CD4-positive, alpha-beta memory T cell (primary cell): ENCODE results near the gene DTWD2. TPM values are rescaled to one million over a fixed set of nuclear protein-coding genes. Genes with fewer than 3 reads are reported as not detected.
"Not testable (repeated sequence)": the region's sequence is repeated elsewhere in the genome, so short reads cannot be mapped to it uniquely, and the experiment has no call there.

Experiments
- CTCF ChIA-PET: fragments of 350-600 bp; sonication (Branson Sonifier 250); formaldehyde crosslinking; loops from one replicate; lab custom pipeline; 2021; ENCODE audit warnings: inconsistent platforms; ENCODE audit not compliant: partially characterized antibody; lab: Charles Lee
- POLR2A ChIA-PET: fragments of 350-600 bp; sonication (Branson Sonifier 250); formaldehyde crosslinking; loops from one replicate; lab custom pipeline; 2021; ENCODE audit not compliant: partially characterized antibody; lab: Charles Lee
- DNase-seq, 5 donors: peaks; one replicate each; pipeline versions ENCODE4 v3.0.0 to v3.0.0-alpha.2; 2020 to 2022; ENCODE audit warnings: mixed read lengths in 1 of 5
- H3K27ac ChIP-seq: one replicate; pipeline ENCODE4 v1.7.0; 2013; ENCODE audit warnings: low read depth, low read length
- H3K27me3 ChIP-seq: 2 replicates; pipeline ENCODE4 v1.7.0; 2013; ENCODE audit warnings: mild to moderate bottlenecking, low read length, moderate library complexity; ENCODE audit not compliant: insufficient read depth
- H3K36me3 ChIP-seq: 2 replicates; pipeline ENCODE4 v1.7.0; 2013; ENCODE audit warnings: mild to moderate bottlenecking, low read length, moderate library complexity; ENCODE audit not compliant: insufficient read depth
- H3K4me1 ChIP-seq: 2 replicates; pipeline ENCODE4 v1.7.0; 2013; ENCODE audit warnings: mild to moderate bottlenecking, low read length, moderate library complexity; ENCODE audit not compliant: insufficient read depth
- H3K4me3 ChIP-seq, 2 donors: one replicate each; pipeline ENCODE4 v1.7.0; 2013; ENCODE audit warnings: low read length in 2 of 2, mild to moderate bottlenecking in 1 of 2
- H3K9me3 ChIP-seq, 2 donors: one replicate each; pipeline ENCODE4 v1.7.0; 2013; ENCODE audit warnings: low read length in 2 of 2, control low read depth in 1 of 2; ENCODE audit not compliant: control insufficient read depth in 1 of 2
- H3K27ac Mint-ChIP-seq, 7 donors: one replicate each; pipeline ENCODE4 v1.8.0; 2020 to 2021; ENCODE audit warnings: mixed read lengths in 7 of 7, mild to moderate bottlenecking in 6 of 7, inconsistent platforms in 3 of 7, moderate library complexity in 3 of 7
- H3K27me3 Mint-ChIP-seq, 2 donors: one replicate each; pipeline ENCODE4 v1.8.0; 2020 to 2021; ENCODE audit warnings: mixed read lengths in 2 of 2
- H3K36me3 Mint-ChIP-seq, 2 donors: one replicate each; pipeline ENCODE4 v1.8.0; 2020 to 2021; ENCODE audit warnings: mixed read lengths in 2 of 2, inconsistent platforms in 1 of 2, mild to moderate bottlenecking in 1 of 2
- H3K4me1 Mint-ChIP-seq, 4 donors: one replicate each; pipeline ENCODE4 v1.8.0; 2020 to 2021; ENCODE audit warnings: mixed read lengths in 4 of 4, mild to moderate bottlenecking in 1 of 4
- H3K4me3 Mint-ChIP-seq, 8 donors: one replicate each; pipeline ENCODE4 v1.8.0; 2020 to 2021; ENCODE audit warnings: mixed read lengths in 8 of 8, mild to moderate bottlenecking in 7 of 8, moderate library complexity in 6 of 8, inconsistent platforms in 3 of 8
- H3K9me3 Mint-ChIP-seq, 8 donors: one replicate each; pipeline ENCODE4 v1.8.0; 2020 to 2021; ENCODE audit warnings: mixed read lengths in 8 of 8, mild to moderate bottlenecking in 5 of 8, inconsistent platforms in 3 of 8, moderate library complexity in 1 of 8
- intact Hi-C: fragments of 100-400 bp; cut with micrococcal nuclease; formaldehyde crosslinking; loops from one replicate; pipeline ENCODE4 v1.15.1; 2023
- polyA plus RNA-seq, 2 donors: library from polyadenylated mRNA; unstranded; fragments of 300-500 nt; fragmentation: Illumina TruSeq; gene quantifications; one replicate each; pipeline ENCODE4 v1.2.3, GENCODE V29; 2021
- total RNA-seq, 2 experiments: library from RNA; stranded (reverse); gene quantifications; one replicate each; pipeline ENCODE4 v1.2.3, GENCODE V29; 2021

DTWD2 gene
- total and polyA plus RNA-seq, 4 experiments from 2014 or later: 2.0 to 3.5 (median 3.3) TPM

- H3K27me3 ChIP-seq: no peaks in the 10 kb centered on the region
- CTCF ChIA-PET: no interaction called here
- Mint-ChIP-seq H3K4me1 (no peaks in the 10 kb centered on the region), H3K27me3 (no peaks in the 10 kb centered on the region), H3K9me3 (no peaks in the 10 kb centered on the region), H3K4me3 (no peak overlapping the region), H3K36me3 (peaks cover 3 to 9% of the 10 kb centered on the region in 2 donors), H3K27ac (no peak overlapping the region)
- H3K4me3 ChIP-seq: no peak overlapping the region
- H3K36me3 ChIP-seq: no peaks in the 10 kb centered on the region
- no peaks in the 10 kb centered on the region for H3K9me3 ChIP-seq
- DNase-seq: no peak
- H3K4me1 ChIP-seq: no peaks in the 10 kb centered on the region
- intact Hi-C loops: no loop called here
- H3K27ac ChIP-seq: no peak overlapping the region
- POLR2A ChIA-PET: no interaction called here
These were observed 99.8 kb downstream of the DTWD2 start for GRCh38 chr5:118888556-118888955.

- peaks cover 0 to 27% (median 6%) of the 10 kb centered on the region in 8 donors for H3K9me3 Mint-ChIP-seq
- no peaks in the 10 kb centered on the region for H3K9me3 ChIP-seq
- DNase-seq: no peak
- no peak overlapping the region for H3K4me3 ChIP-seq
- no peaks in the 10 kb centered on the region for H3K36me3 ChIP-seq
- H3K27ac Mint-ChIP-seq: no peak overlapping the region
- peaks cover 3 to 23% of the 10 kb centered on the region in 2 donors for H3K36me3 Mint-ChIP-seq
- no peaks in the 10 kb centered on the region for H3K4me1 Mint-ChIP-seq
- intact Hi-C loops: no loop called here
- no peak overlapping the region for H3K4me3 Mint-ChIP-seq
- POLR2A ChIA-PET: no interaction called here
- H3K27ac ChIP-seq: no peak overlapping the region
- H3K4me1 ChIP-seq: no peaks in the 10 kb centered on the region
- H3K27me3 ChIP-seq: no peaks in the 10 kb centered on the region
- CTCF ChIA-PET: no interaction called here
- no peaks in the 10 kb centered on the region for H3K27me3 Mint-ChIP-seq
These were observed 105.0 kb downstream of the DTWD2 start for GRCh38 chr5:118883362-118883761.

GRCh38 chr5:118882666-118883065 is 105.7 kb downstream of the DTWD2 start:
- no peaks in the 10 kb centered on the region for H3K9me3 ChIP-seq
- H3K27ac ChIP-seq: no peak overlapping the region
- no peaks in the 10 kb centered on the region for H3K4me1 Mint-ChIP-seq
- H3K27me3 ChIP-seq: no peaks in the 10 kb centered on the region
- no peak overlapping the region for H3K4me3 ChIP-seq
- intact Hi-C loops: no loop called here
- ChIA-PET CTCF (no interaction called here), POLR2A (no interaction called here)
- no peak overlapping the region for H3K4me3 Mint-ChIP-seq
- H3K9me3 Mint-ChIP-seq: peaks cover under 1 to 33% (median 13%) of the 10 kb centered on the region in 8 donors
- no peaks in the 10 kb centered on the region for H3K36me3 ChIP-seq
- no peaks in the 10 kb centered on the region for H3K27me3 Mint-ChIP-seq
- no peak overlapping the region for H3K27ac Mint-ChIP-seq
- DNase-seq: no peak
- H3K4me1 ChIP-seq: no peaks in the 10 kb centered on the region
- peaks cover 7 to 28% of the 10 kb centered on the region in 2 donors for H3K36me3 Mint-ChIP-seq

GRCh38 chr5:118876852-118877251 is 111.5 kb downstream of the DTWD2 start:
- H3K27me3 ChIP-seq, intact Hi-C loops, H3K27me3 Mint-ChIP-seq, H3K4me3 Mint-ChIP-seq, H3K4me1 ChIP-seq, POLR2A ChIA-PET, DNase-seq, H3K27ac ChIP-seq, H3K4me3 ChIP-seq, H3K36me3 ChIP-seq, H3K4me1 Mint-ChIP-seq, H3K27ac Mint-ChIP-seq: not testable (repeated sequence)
- CTCF ChIA-PET: interaction anchor here (0.6 kb wide), 1 partner anchor 79 kb away, joined by 3 read pairs; no protein-coding TSS in a partner anchor
- Mint-ChIP-seq H3K9me3 (peaks cover 3 to 75% (median 50%) of the 10 kb centered on the region in 8 donors), H3K36me3 (peaks cover 43 to 63% of the 10 kb centered on the region in 2 donors)
- H3K9me3 ChIP-seq: peaks cover 0 to 12% of the 10 kb centered on the region in 2 donors

- no peak for DNase-seq
- Histone ChIP-seq H3K27me3 (no peaks in the 10 kb centered on the region), H3K4me1 (no peaks in the 10 kb centered on the region), H3K9me3 (peaks cover 0 to 12% of the 10 kb centered on the region in 2 donors), H3K27ac (no peak overlapping the region), H3K36me3 (no peaks in the 10 kb centered on the region), H3K4me3 (no peak overlapping the region)
- peaks cover 3 to 72% (median 50%) of the 10 kb centered on the region in 8 donors for H3K9me3 Mint-ChIP-seq
- H3K36me3 Mint-ChIP-seq: peaks cover 46 to 65% of the 10 kb centered on the region in 2 donors
- POLR2A ChIA-PET: no interaction called here
- no peak overlapping the region for H3K27ac Mint-ChIP-seq
- no peak overlapping the region for H3K4me3 Mint-ChIP-seq
- H3K4me1 Mint-ChIP-seq: no peaks in the 10 kb centered on the region
- H3K27me3 Mint-ChIP-seq: no peaks in the 10 kb centered on the region
- intact Hi-C loops: no loop called here
- CTCF ChIA-PET: interaction anchor here (0.7 kb wide), 1 partner anchor 113 kb away, joined by 4 read pairs; no protein-coding TSS in a partner anchor
These were observed 113.2 kb downstream of the DTWD2 start for GRCh38 chr5:118875131-118875530.

- Mint-ChIP-seq H3K27me3 (no peaks in the 10 kb centered on the region), H3K27ac (no peak overlapping the region), H3K4me1 (no peaks in the 10 kb centered on the region), H3K4me3 (no peak overlapping the region), H3K36me3 (peaks cover 55 to 79% of the 10 kb centered on the region in 2 donors), H3K9me3 (peaks cover 3 to 65% (median 47%) of the 10 kb centered on the region in 8 donors)
- intact Hi-C loops: no loop called here
- H3K4me3 ChIP-seq: no peak overlapping the region
- H3K36me3 ChIP-seq: no peaks in the 10 kb centered on the region
- peaks cover 0 to 12% of the 10 kb centered on the region in 2 donors for H3K9me3 ChIP-seq
- ChIA-PET CTCF (no interaction called here), POLR2A (no interaction called here)
- no peak overlapping the region for H3K27ac ChIP-seq
- no peaks in the 10 kb centered on the region for H3K27me3 ChIP-seq
- no peaks in the 10 kb centered on the region for H3K4me1 ChIP-seq
- no peak for DNase-seq
These were observed 114.9 kb downstream of the DTWD2 start for GRCh38 chr5:118873417-118873816.

GRCh38 chr5:118863345-118863744 is 125.0 kb downstream of the DTWD2 start:
- no peaks in the 10 kb centered on the region for H3K36me3 ChIP-seq
- no peak for DNase-seq
- Mint-ChIP-seq H3K9me3 (peaks cover 0 to 8% (median 3%) of the 10 kb centered on the region in 8 donors), H3K36me3 (peaks cover 8 to 15% of the 10 kb centered on the region in 2 donors), H3K27ac (no peak overlapping the region), H3K27me3 (no peaks in the 10 kb centered on the region), H3K4me1 (no peaks in the 10 kb centered on the region), H3K4me3 (no peak overlapping the region)
- ChIA-PET CTCF (no interaction called here), POLR2A (no interaction called here)
- H3K9me3 ChIP-seq: no peaks in the 10 kb centered on the region
- no peaks in the 10 kb centered on the region for H3K27me3 ChIP-seq
- no peaks in the 10 kb centered on the region for H3K4me1 ChIP-seq
- intact Hi-C loops: no loop called here
- no peak overlapping the region for H3K4me3 ChIP-seq
- no peak overlapping the region for H3K27ac ChIP-seq
